ENCODE data around the gene KRTAP5-2. TPM values are rescaled to one million over a fixed set of nuclear protein-coding genes. Genes with fewer than 3 reads are reported as not detected.
"Not testable (repeated sequence)": the region's sequence is repeated elsewhere in the genome, so short reads cannot be mapped to it uniquely, and the experiment has no call there.

The KRTAP5-2 gene, protein sequence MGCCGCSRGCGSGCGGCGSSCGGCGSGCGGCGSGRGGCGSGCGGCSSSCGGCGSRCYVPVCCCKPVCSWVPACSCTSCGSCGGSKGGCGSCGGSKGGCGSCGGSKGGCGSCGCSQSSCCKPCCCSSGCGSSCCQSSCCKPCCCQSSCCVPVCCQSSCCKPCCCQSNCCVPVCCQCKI
- total RNA-seq (not detected), polyA plus RNA-seq (not detected)
- long read RNA-seq, donor 1: 0 reads
- long read RNA-seq, donor 2: 0 reads
- long read RNA-seq, donor 3: 0 reads

GRCh38 chr11:1597994-1598380 is at the start of gene KRTAP5-2:
KRTAP5-2 (minus strand) TSS chr11:1598294; CDS start chr11:1598250, 44 bp downstream.
- TF ChIP-seq POLR2A (IDR thresholded peaks at IDR 0.05): no peak
- TF ChIP-seq, protein P1, sequence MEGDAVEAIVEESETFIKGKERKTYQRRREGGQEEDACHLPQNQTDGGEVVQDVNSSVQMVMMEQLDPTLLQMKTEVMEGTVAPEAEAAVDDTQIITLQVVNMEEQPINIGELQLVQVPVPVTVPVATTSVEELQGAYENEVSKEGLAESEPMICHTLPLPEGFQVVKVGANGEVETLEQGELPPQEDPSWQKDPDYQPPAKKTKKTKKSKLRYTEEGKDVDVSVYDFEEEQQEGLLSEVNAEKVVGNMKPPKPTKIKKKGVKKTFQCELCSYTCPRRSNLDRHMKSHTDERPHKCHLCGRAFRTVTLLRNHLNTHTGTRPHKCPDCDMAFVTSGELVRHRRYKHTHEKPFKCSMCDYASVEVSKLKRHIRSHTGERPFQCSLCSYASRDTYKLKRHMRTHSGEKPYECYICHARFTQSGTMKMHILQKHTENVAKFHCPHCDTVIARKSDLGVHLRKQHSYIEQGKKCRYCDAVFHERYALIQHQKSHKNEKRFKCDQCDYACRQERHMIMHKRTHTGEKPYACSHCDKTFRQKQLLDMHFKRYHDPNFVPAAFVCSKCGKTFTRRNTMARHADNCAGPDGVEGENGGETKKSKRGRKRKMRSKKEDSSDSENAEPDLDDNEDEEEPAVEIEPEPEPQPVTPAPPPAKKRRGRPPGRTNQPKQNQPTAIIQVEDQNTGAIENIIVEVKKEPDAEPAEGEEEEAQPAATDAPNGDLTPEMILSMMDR (IDR thresholded peaks at IDR 0.05): no peak
- WGBS, 4 donors: 67 to 100% (median 73%) methylated on average over 1 to 4 of the region's 4 CpGs

DNA sequence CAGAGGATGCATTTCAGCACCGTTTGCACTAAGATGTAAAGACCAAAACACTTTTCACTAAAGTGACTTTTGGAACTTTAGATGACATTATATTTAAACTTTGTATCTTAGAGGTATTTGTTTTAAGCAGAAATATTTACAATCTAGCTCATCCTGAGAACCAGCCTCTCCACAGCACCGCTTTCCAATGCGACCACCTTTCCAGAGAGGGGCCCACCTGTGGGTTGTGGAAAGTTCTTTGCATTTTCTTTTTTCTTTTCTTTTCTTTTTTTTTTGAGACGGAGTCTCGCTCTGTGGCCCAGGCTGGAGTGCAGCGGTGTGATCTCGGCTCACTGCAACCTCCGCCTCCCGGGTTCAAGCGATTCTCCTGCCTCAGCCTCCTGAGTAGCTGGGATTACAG is 48.4 kb upstream of the KRTAP5-2 start:
- intact Hi-C loops (cut with DNase I); H3K27me3 ChIP-seq; H3K36me3 ChIP-seq; DNase-seq; ATAC-seq; H3K4me1 ChIP-seq; H3K9me3 ChIP-seq; H3K4me3 ChIP-seq; H3K27ac ChIP-seq: not testable (repeated sequence)
- 91 to 95% (median 93%) methylated on average over 10 of the region's 10 CpGs for WGBS, 4 donors

More at GRCh38 chr11:1597994-1598380, at the start of gene KRTAP5-2:
- no peak within 1 kb of the TSS for H3K27ac ChIP-seq
- H3K4me3 ChIP-seq: no peak within 1 kb of the TSS
- intact Hi-C loops (cut with DNase I): no loop called here
- DNase-seq (no peak), ATAC-seq (no peak)
- H3K27me3 ChIP-seq: peaks cover 0 to 5% (median 0%) of the 10 kb centered on the region in 9 donors
- no peaks in the 10 kb centered on the region for H3K9me3 ChIP-seq
- peaks cover 0 to 10% (median 0%) of the 10 kb centered on the region in 12 donors for H3K4me1 ChIP-seq
- H3K36me3 ChIP-seq: no peaks in the 10 kb centered on the region

DNA sequence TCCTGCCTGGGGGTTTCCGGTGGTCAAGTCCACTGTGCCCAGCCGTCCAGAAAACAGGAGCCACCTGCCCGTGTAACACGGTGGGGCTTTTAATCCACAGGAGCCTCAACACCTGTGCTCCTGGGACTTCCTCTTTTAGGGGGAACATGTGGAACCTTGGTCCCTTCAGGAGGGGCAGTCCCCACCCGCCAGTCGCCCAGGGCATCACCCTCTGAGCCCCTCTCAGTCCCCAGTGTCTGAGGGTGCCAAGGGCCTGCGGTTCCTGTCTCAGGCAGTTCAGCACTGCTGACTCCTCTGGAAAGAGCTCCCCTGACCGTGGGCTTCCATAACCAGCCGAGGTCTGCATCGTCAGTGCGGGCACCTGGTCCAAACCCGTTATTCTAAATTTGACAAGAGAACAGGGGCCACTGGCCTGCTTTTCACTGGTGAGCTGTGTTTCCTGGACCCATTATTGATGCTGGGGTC is 47.3 kb upstream of the KRTAP5-2 start:
- 80 to 88% (median 84%) methylated on average over 9 to 12 of the region's 12 CpGs for WGBS, 4 donors
- H3K9me3 ChIP-seq: no peaks in the 10 kb centered on the region
- no peak overlapping the region for H3K27ac ChIP-seq
- no peaks in the 10 kb centered on the region for H3K36me3 ChIP-seq
- intact Hi-C loops (cut with DNase I): no loop called here
- peaks cover 0 to 11% (median 0%) of the 10 kb centered on the region in 9 donors for H3K27me3 ChIP-seq
- TF ChIP-seq, protein P1 (IDR thresholded peaks at IDR 0.05): no peak
- no peak for TF ChIP-seq POLR2A (IDR thresholded peaks at IDR 0.05)
- H3K4me1 ChIP-seq: peaks cover 0 to 2% (median 0%) of the 10 kb centered on the region in 12 donors
- no peak for DNase-seq
- no peak overlapping the region for H3K4me3 ChIP-seq
- ATAC-seq: no peak

- H3K27me3 ChIP-seq: peaks cover 0 to 16% (median 0%) of the 10 kb centered on the region in 9 donors
- H3K9me3 ChIP-seq: no peaks in the 10 kb centered on the region
- H3K4me1 ChIP-seq: peaks cover 0 to 9% (median 3%) of the 10 kb centered on the region in 12 donors
- TF ChIP-seq, protein P1 (IDR thresholded peaks at IDR 0.05): no peak
- TF ChIP-seq POLR2A (IDR thresholded peaks at IDR 0.05): no peak
- DNase-seq: no peak
- intact Hi-C loops (cut with DNase I): no loop called here
- H3K4me3 ChIP-seq: no peak overlapping the region
- peak in 1 of 4 donors; percentile 16 for ATAC-seq
- H3K36me3 ChIP-seq: no peaks in the 10 kb centered on the region
- H3K27ac ChIP-seq: no peak overlapping the region
- WGBS, 4 donors: 84 to 91% (median 85%) methylated on average over 16 to 20 of the region's 20 CpGs
These were observed 46.7 kb upstream of the KRTAP5-2 start for GRCh38 chr11:1644601-1645356.

Data from heart left ventricle (tissue), 16 donors.